Colonic mucosa (tissue), 4 donors: ENCODE results near the gene SUN3. TPM values are rescaled to one million over a fixed set of nuclear protein-coding genes. Genes with fewer than 3 reads are reported as not detected.

ENCODE experiments used
- DNase-seq: peaks from one replicate; pipeline ENCODE4 v3.0.0-alpha.2; 2020
- H3K27ac ChIP-seq: fragments of 200-600 bp; one replicate; pipeline ENCODE4 v1.8.0; 2021
- H3K27me3 ChIP-seq: fragments of 200-600 bp; one replicate; pipeline ENCODE4 v1.8.0; 2021
- H3K36me3 ChIP-seq: fragments of 200-600 bp; one replicate; pipeline ENCODE4 v1.8.0; 2021
- H3K4me1 ChIP-seq: fragments of 200-600 bp; one replicate; pipeline ENCODE4 v1.8.0; 2021; ENCODE audit warnings: mild to moderate bottlenecking
- H3K4me3 ChIP-seq: fragments of 200-600 bp; one replicate; pipeline ENCODE4 v1.8.0; 2021
- H3K9ac ChIP-seq, 2 donors: one replicate each; pipeline ENCODE4 v1.7.0; 2013; ENCODE audit warnings: control low read depth in 2 of 2, low read depth in 2 of 2, low read length in 2 of 2
- H3K9me3 ChIP-seq: fragments of 200-600 bp; one replicate; pipeline ENCODE4 v1.8.0; 2021
- CTCF ChIP-seq: fragments of 200-600 bp; IDR thresholded peaks from one replicate; pipeline ENCODE4 v1.8.0; 2022; ENCODE audit warnings: antibody characterized with exemption, mild to moderate bottlenecking
- intact Hi-C: fragments of 100-400 bp; cut with DNase I; formaldehyde crosslinking; loops from one replicate; pipeline ENCODE4 v1.14.1; 2022
- total RNA-seq, 2 donors: library from RNA; stranded (reverse); fragmentation: NEBNext Ultra II Directional in 1 of 2; extraction: Animal tissue kit (Norgen Biotek cat#: 25700) in 1 of 2; gene quantifications; one replicate each; pipeline ENCODE4 v1.2.1, GENCODE V29; 2021
- donor health status: healthy.
- donor health status: DM: no; HTN: no; CAD: no.
- donor health status: DM: no; HTN: no; CAD: no.

The SUN3 gene
- total RNA-seq, 2 donors from 2014 or later = not detected

- Histone ChIP-seq H3K9ac (no peak overlapping the region), H3K4me3 (no peak overlapping the region), H3K27ac (no peak overlapping the region), H3K4me1 (no peaks in the 10 kb centered on the region), H3K9me3 (no peaks in the 10 kb centered on the region), H3K36me3 (no peaks in the 10 kb centered on the region), H3K27me3 (no peaks in the 10 kb centered on the region)
- intact Hi-C loops = no loop called here
- TF ChIP-seq CTCF = no peak
- no peak for DNase-seq
These were observed 13.3 kb upstream of the SUN3 start for GRCh38 chr7:48042216-48042615.

- Histone ChIP-seq H3K4me1 (no peaks in the 10 kb centered on the region), H3K27me3 (no peaks in the 10 kb centered on the region), H3K9me3 (no peaks in the 10 kb centered on the region), H3K36me3 (no peaks in the 10 kb centered on the region), H3K9ac (no peak overlapping the region), H3K27ac (no peak overlapping the region), H3K4me3 (no peak overlapping the region)
- intact Hi-C loops = no loop called here
- TF ChIP-seq CTCF = no peak
- DNase-seq = no peak
These were observed 12.7 kb upstream of the SUN3 start for GRCh38 chr7:48041653-48041970.

GRCh38 chr7:48040944-48041652 lies 12.2 kb upstream of the SUN3 start:
- no peak for DNase-seq
- Histone ChIP-seq H3K4me1 (peaks cover 3% of the 10 kb centered on the region), H3K27ac (no peak overlapping the region), H3K4me3 (no peak overlapping the region), H3K9me3 (no peaks in the 10 kb centered on the region), H3K36me3 (no peaks in the 10 kb centered on the region), H3K9ac (no peak overlapping the region), H3K27me3 (peaks cover 2% of the 10 kb centered on the region)
- intact Hi-C loops = no loop called here
- no peak for TF ChIP-seq CTCF

- no peak overlapping the region for H3K4me3 ChIP-seq
- H3K27me3 ChIP-seq = peaks cover 4% of the 10 kb centered on the region
- H3K9ac ChIP-seq = no peak overlapping the region
- intact Hi-C loops = loop anchor here (10.0 kb wide), 1 partner anchor 76 kb away; no protein-coding TSS in a partner anchor
- no peaks in the 10 kb centered on the region for H3K36me3 ChIP-seq
- H3K9me3 ChIP-seq = no peaks in the 10 kb centered on the region
- no peak for DNase-seq
- H3K4me1 ChIP-seq = peaks cover 4% of the 10 kb centered on the region
- no peak for TF ChIP-seq CTCF
- H3K27ac ChIP-seq = no peak overlapping the region
These were observed 10.1 kb upstream of the SUN3 start for GRCh38 chr7:48038815-48039506.

- H3K4me3 ChIP-seq = peak overlapping the region; percentile 59
- H3K9me3 ChIP-seq = no peaks in the 10 kb centered on the region
- no peaks in the 10 kb centered on the region for H3K36me3 ChIP-seq
- no peak overlapping the region for H3K9ac ChIP-seq
- TF ChIP-seq CTCF = no peak
- H3K27ac ChIP-seq = no peak overlapping the region
- DNase-seq = peak; percentile 19
- intact Hi-C loops = loop anchor here (10.0 kb wide), 1 partner anchor 79 kb away; no protein-coding TSS in a partner anchor
- H3K27me3 ChIP-seq = peaks cover 4% of the 10 kb centered on the region
- H3K4me1 ChIP-seq = peaks cover 4% of the 10 kb centered on the region
These were observed 7.1 kb upstream of the SUN3 start for GRCh38 chr7:48035967-48036478.
